ENCODE results near the gene STX11.
"Not testable (repeated sequence)": the region's sequence is repeated elsewhere in the genome, so short reads cannot be mapped to it uniquely, and the experiment has no call there.

Gene STX11

DNA sequence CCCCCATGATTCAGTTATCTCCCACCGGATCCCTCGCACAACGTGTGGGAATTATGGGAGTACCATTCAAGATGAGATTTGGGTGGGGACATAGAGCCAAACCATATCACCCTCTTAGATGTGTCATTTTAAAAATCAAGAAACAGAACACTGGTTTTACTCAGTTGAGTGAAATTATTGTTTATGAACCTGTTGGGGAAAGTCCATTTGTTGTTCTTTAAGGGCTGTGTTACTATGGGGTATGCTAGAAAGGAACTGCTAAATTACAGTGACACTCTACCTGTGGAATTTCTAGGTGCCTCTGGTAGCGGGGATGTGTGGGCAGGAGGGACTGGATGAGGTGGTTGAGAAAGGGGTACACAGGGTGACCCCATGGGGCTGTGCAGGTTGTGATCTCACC, 28.9 kb downstream of the STX11 start:
- FAIRE-seq: no peak
- TF ChIP-seq, protein P1, sequence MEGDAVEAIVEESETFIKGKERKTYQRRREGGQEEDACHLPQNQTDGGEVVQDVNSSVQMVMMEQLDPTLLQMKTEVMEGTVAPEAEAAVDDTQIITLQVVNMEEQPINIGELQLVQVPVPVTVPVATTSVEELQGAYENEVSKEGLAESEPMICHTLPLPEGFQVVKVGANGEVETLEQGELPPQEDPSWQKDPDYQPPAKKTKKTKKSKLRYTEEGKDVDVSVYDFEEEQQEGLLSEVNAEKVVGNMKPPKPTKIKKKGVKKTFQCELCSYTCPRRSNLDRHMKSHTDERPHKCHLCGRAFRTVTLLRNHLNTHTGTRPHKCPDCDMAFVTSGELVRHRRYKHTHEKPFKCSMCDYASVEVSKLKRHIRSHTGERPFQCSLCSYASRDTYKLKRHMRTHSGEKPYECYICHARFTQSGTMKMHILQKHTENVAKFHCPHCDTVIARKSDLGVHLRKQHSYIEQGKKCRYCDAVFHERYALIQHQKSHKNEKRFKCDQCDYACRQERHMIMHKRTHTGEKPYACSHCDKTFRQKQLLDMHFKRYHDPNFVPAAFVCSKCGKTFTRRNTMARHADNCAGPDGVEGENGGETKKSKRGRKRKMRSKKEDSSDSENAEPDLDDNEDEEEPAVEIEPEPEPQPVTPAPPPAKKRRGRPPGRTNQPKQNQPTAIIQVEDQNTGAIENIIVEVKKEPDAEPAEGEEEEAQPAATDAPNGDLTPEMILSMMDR (IDR thresholded peaks at IDR 0.05; ENCODE audit: insufficient read depth, missing control alignments): no peak
- DNase-seq (ENCODE audit: insufficient read length, low spot score): no peak

DNA sequence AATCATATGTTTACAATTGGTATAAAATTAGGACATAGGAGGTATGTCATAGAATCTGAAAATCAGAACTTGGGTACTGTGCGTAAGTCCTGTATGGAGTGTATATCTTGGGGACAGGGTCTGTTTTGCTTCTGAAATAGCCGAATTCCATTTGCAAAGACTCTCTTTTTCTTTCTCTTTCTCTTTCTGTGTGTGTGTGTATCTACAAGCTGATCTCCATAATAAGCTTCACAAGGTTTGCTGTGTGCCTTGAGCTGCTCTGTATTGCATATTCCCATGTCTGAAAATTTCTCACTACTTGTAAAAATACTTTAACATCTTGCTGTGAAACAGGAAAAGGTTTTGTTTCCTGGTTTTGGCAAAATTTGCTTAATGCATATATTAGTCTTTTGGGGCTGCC, 29.5 kb downstream of the STX11 start:
- DNase-seq (ENCODE audit: insufficient read length, low spot score) (no peak), FAIRE-seq (no peak)
- TF ChIP-seq, protein P1 (IDR thresholded peaks at IDR 0.05; ENCODE audit: insufficient read depth, missing control alignments): no peak

DNA sequence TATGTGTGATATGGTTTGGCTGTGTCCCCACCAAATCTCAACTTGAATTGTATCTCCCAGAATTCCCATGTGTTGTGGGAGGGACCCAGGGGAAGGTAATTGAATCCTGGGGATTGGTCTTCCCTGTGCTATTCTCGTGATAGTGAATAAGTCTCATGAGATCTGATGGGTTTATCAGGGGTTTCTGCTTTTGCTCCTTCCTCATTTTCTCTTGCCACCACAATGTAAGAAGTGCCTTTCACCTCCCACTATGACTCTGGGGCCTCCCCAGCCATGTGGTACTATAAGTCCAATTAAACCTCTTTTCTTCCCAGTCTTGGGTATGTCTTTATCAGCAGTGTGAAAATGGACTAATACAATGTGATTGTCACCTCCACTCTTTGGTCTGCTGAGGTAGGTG, 30.0 kb downstream of the STX11 start:
- FAIRE-seq; DNase-seq (ENCODE audit: insufficient read length, low spot score): not testable (repeated sequence)

DNA sequence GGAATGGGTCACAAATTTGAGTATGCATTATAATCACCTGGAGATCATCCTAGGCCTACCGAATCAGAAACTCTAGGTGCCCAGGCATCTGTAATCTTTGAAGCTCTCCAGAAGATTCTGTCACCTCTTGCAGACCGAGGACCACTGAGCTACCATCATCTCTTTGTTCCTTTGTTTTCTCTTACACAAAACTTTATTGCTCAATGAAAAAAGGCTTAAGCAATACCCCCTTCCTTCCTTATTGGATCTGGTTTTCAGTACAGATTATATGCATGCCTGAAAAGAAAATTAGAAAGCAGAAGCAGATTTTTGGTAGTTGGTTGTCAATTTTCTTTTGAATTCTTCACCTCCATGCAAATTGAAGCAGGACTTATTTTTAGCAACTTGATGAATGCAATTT, 31.3 kb downstream of the STX11 start:
- no peak for FAIRE-seq
- TF ChIP-seq, protein P1 (IDR thresholded peaks at IDR 0.05; ENCODE audit: insufficient read depth, missing control alignments): no peak
- no peak for DNase-seq (ENCODE audit: insufficient read length, low spot score)

DNA sequence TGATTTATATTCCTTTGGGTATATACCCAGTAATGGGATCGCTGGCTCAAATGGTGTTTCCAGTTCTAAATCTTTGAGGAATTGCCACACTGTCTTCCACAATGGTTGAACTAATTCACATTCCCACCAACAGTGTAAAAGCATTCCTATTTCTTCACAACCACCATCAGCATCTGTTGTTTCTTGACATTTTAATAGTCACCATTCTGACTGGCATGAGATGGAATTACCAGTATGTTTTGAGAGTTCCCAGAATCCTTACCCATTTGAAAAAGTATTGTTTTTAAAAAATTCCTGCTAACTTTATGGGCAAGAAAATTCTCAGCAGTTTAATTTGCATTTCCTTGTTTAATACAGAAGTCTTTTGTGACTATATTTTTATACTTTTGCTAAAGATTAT, 33.9 kb downstream of the STX11 start:
- not testable (repeated sequence) for DNase-seq (ENCODE audit: insufficient read length, low spot score); FAIRE-seq

DNA sequence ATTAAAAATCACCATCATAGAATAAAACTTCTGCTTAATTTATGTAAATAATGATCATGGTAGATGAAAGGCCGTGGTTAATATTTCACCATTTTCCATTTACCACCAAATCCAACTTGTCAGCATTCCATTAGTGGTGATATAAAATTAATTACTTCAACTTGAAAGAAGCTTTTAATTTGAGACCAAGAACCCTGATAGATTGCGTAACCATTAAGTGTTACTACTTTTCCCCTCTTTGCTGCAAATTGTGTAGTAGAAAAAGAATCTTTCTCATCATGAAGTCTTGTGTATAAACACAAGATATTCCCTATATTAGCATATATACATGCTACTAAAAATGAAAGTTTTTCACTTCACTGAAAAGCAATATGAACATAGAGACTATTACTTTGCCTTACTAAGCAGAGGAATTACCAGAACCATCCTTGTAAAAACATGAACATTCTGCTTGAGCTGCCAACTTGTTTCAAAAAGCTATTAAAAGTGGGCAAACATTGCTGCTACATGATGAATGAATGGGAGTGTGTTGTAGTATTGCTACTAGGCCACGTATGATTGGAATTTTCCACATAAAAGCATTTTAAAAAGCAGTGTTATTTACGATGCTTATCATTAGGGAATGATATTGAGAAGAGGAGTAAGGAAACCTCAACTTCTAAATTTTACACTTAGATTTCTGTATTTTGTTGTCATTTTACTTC, 35.0 kb downstream of the STX11 start:
- TF ChIP-seq, protein P1 (IDR thresholded peaks at IDR 0.05; ENCODE audit: insufficient read depth, missing control alignments): no peak
- DNase-seq (ENCODE audit: insufficient read length, low spot score) (no peak), FAIRE-seq (no peak)

DNA sequence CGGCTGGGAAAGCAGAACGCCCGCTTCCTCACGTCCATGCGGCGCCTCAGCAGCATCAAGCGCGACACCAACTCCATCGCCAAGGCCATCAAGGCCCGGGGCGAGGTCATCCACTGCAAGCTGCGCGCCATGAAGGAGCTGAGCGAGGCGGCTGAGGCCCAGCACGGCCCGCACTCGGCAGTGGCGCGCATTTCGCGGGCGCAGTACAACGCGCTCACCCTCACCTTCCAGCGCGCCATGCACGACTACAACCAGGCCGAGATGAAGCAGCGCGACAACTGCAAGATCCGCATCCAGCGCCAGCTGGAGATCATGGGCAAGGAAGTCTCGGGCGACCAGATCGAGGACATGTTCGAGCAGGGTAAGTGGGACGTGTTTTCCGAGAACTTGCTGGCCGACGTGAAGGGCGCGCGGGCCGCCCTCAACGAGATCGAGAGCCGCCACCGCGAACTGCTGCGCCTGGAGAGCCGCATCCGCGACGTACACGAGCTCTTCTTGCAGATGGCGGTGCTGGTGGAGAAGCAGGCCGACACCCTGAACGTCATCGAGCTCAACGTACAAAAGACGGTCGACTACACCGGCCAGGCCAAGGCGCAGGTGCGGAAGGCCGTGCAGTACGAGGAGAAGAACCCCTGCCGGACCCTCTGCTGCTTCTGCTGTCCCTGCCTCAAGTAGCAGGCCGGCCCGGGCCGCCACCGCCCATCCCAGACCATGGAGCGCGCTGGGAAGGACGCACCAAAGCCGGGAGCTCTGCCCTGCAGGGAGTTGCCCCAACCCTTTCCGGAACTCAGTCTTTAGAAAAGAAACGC, 36.7 kb downstream of the STX11 start:
- DNase-seq (ENCODE audit: insufficient read length, low spot score): no peak
- TF ChIP-seq, protein P1 (IDR thresholded peaks at IDR 0.05; ENCODE audit: insufficient read depth, missing control alignments): no peak
- no peak for FAIRE-seq

DNA sequence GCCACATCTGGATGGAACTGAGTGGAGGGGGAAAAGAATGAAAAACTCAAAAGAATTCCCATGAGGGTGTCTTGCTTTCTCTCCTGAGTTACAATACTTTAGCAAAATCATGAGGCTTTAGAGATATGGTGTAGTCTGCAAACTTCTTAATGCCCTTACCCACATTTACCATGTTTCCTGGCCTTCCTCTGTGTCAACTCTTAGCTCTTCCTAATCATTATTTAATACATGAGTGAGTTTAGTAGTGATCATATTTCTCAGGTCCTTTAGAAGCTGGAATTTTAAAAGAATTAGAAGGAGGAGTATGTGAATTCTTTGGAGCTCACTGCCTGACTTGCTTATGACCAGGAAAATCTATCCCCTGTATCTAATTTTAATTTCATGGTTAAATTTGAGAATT, 39.0 kb downstream of the STX11 start:
- FAIRE-seq (no peak), DNase-seq (ENCODE audit: insufficient read length, low spot score) (no peak)
- TF ChIP-seq, protein P1 (IDR thresholded peaks at IDR 0.05; ENCODE audit: insufficient read depth, missing control alignments): no peak
